ENCODE data around the gene IGF1R. TPM values are rescaled to one million over a fixed set of nuclear protein-coding genes. Genes with fewer than 3 reads are reported as not detected.

IGF1R gene
- total and polyA plus RNA-seq, 4 experiments from 2014 or later, result 0.45 to 49.2 (median 25.1) TPM

- Histone ChIP-seq H3K27me3 (ENCODE audit: insufficient read depth, low read length) (no peaks in the 10 kb centered on the region), H3K36me3 (ENCODE audit: insufficient read depth, low read length) (no peaks in the 10 kb centered on the region), H3K4me3 (ENCODE audit: low read length in 2 of 2) (no peak overlapping the region), H3K27ac (ENCODE audit: low read depth, low read length) (no peak overlapping the region), H3K9me3 (ENCODE audit: control insufficient read depth in 1 of 2, low read length in 2 of 2) (peaks cover 0 to 4% of the 10 kb centered on the region in 2 donors), H3K4me1 (ENCODE audit: insufficient read depth, low read length) (peaks cover 13% of the 10 kb centered on the region)
- POLR2A ChIA-PET (ENCODE audit: partially characterized antibody), result no interaction called here
- Mint-ChIP-seq H3K27ac (peak overlapping the region in 2 of 7 donors; percentile 37 to 52), H3K36me3 (peaks cover 5 to 13% of the 10 kb centered on the region in 2 donors), H3K4me3 (peak overlapping the region in 3 of 8 donors; percentile 1 to 61 (median 34)), H3K9me3 (peaks cover 0 to 16% (median 9%) of the 10 kb centered on the region in 8 donors), H3K4me1 (peaks cover 17 to 55% (median 33%) of the 10 kb centered on the region in 4 donors), H3K27me3 (peaks cover 0 to 3% of the 10 kb centered on the region in 2 donors)
- intact Hi-C loops (cut with micrococcal nuclease), result no loop called here
- CTCF ChIA-PET (ENCODE audit: partially characterized antibody), result no interaction called here
- no peak for DNase-seq
Measured at GRCh38 chr15:98715401-98715800, 67.1 kb downstream of the IGF1R start.

- Histone ChIP-seq H3K27ac (ENCODE audit: low read depth, low read length) (no peak overlapping the region), H3K27me3 (ENCODE audit: insufficient read depth, low read length) (no peaks in the 10 kb centered on the region), H3K36me3 (ENCODE audit: insufficient read depth, low read length) (no peaks in the 10 kb centered on the region), H3K4me1 (ENCODE audit: insufficient read depth, low read length) (peaks cover 13% of the 10 kb centered on the region), H3K9me3 (ENCODE audit: control insufficient read depth in 1 of 2, low read length in 2 of 2) (peaks cover 0 to 4% of the 10 kb centered on the region in 2 donors), H3K4me3 (ENCODE audit: low read length in 2 of 2) (no peak overlapping the region)
- ChIA-PET CTCF (ENCODE audit: partially characterized antibody) (no interaction called here), POLR2A (ENCODE audit: partially characterized antibody) (no interaction called here)
- DNase-seq, result no peak
- Mint-ChIP-seq H3K4me1 (peaks cover 19 to 58% (median 37%) of the 10 kb centered on the region in 4 donors), H3K27me3 (peaks cover 0 to 3% of the 10 kb centered on the region in 2 donors), H3K27ac (peak overlapping the region in 4 of 7 donors; percentile 3 to 44 (median 22)), H3K36me3 (peaks cover 5 to 13% of the 10 kb centered on the region in 2 donors), H3K9me3 (peaks cover 0 to 16% (median 9%) of the 10 kb centered on the region in 8 donors), H3K4me3 (peak overlapping the region in 5 of 8 donors; percentile 0 to 33 (median 23))
- intact Hi-C loops (cut with micrococcal nuclease), result no loop called here
Measured at GRCh38 chr15:98715890-98716443, 67.6 kb downstream of the IGF1R start.

- H3K27ac ChIP-seq (ENCODE audit: low read depth, low read length), result no peak overlapping the region
- Mint-ChIP-seq H3K4me1 (peaks cover 19 to 66% (median 46%) of the 10 kb centered on the region in 4 donors), H3K9me3 (peaks cover 0 to 6% (median under 1%) of the 10 kb centered on the region in 8 donors), H3K27me3 (peaks cover 0 to 3% of the 10 kb centered on the region in 2 donors), H3K36me3 (peaks cover under 1 to 2% of the 10 kb centered on the region in 2 donors), H3K4me3 (no peak overlapping the region), H3K27ac (no peak overlapping the region)
- intact Hi-C loops (cut with micrococcal nuclease), result no loop called here
- H3K36me3 ChIP-seq (ENCODE audit: insufficient read depth, low read length), result no peaks in the 10 kb centered on the region
- ChIA-PET POLR2A (ENCODE audit: partially characterized antibody) (no interaction called here), CTCF (ENCODE audit: partially characterized antibody) (no interaction called here)
- no peaks in the 10 kb centered on the region for H3K9me3 ChIP-seq (ENCODE audit: control insufficient read depth in 1 of 2, low read length in 2 of 2)
- H3K27me3 ChIP-seq (ENCODE audit: insufficient read depth, low read length), result no peaks in the 10 kb centered on the region
- no peak for DNase-seq
- H3K4me3 ChIP-seq (ENCODE audit: low read length in 2 of 2), result no peak overlapping the region
- H3K4me1 ChIP-seq (ENCODE audit: insufficient read depth, low read length), result peaks cover 13% of the 10 kb centered on the region
Measured at GRCh38 chr15:98717371-98717770, 69.0 kb downstream of the IGF1R start.

GRCh38 chr15:98717942-98718341, 69.6 kb downstream of the IGF1R start:
- Histone ChIP-seq H3K27me3 (ENCODE audit: insufficient read depth, low read length) (no peaks in the 10 kb centered on the region), H3K4me1 (ENCODE audit: insufficient read depth, low read length) (peaks cover 13% of the 10 kb centered on the region), H3K4me3 (ENCODE audit: low read length in 2 of 2) (no peak overlapping the region), H3K9me3 (ENCODE audit: control insufficient read depth in 1 of 2, low read length in 2 of 2) (no peaks in the 10 kb centered on the region), H3K36me3 (ENCODE audit: insufficient read depth, low read length) (no peaks in the 10 kb centered on the region), H3K27ac (ENCODE audit: low read depth, low read length) (no peak overlapping the region)
- Mint-ChIP-seq H3K9me3 (peaks cover 0 to under 1% (median 0%) of the 10 kb centered on the region in 8 donors), H3K36me3 (no peaks in the 10 kb centered on the region), H3K27me3 (peaks cover 0 to 3% of the 10 kb centered on the region in 2 donors), H3K4me1 (peaks cover 19 to 65% (median 45%) of the 10 kb centered on the region in 4 donors), H3K27ac (no peak overlapping the region), H3K4me3 (no peak overlapping the region)
- ChIA-PET POLR2A (ENCODE audit: partially characterized antibody) (no interaction called here), CTCF (ENCODE audit: partially characterized antibody) (no interaction called here)
- DNase-seq, result no peak
- intact Hi-C loops (cut with micrococcal nuclease), result no loop called here

- no peak for DNase-seq
- no peak overlapping the region for H3K27ac ChIP-seq (ENCODE audit: low read depth, low read length)
- H3K27me3 ChIP-seq (ENCODE audit: insufficient read depth, low read length), result no peaks in the 10 kb centered on the region
- intact Hi-C loops (cut with micrococcal nuclease), result no loop called here
- peak overlapping the region in 1 of 7 donors; percentile 24 for H3K27ac Mint-ChIP-seq
- POLR2A ChIA-PET (ENCODE audit: partially characterized antibody), result no interaction called here
- H3K9me3 ChIP-seq (ENCODE audit: control insufficient read depth in 1 of 2, low read length in 2 of 2), result no peaks in the 10 kb centered on the region
- no peaks in the 10 kb centered on the region for H3K36me3 Mint-ChIP-seq
- no peaks in the 10 kb centered on the region for H3K36me3 ChIP-seq (ENCODE audit: insufficient read depth, low read length)
- H3K9me3 Mint-ChIP-seq, result no peaks in the 10 kb centered on the region
- H3K4me1 Mint-ChIP-seq, result peaks cover 14 to 59% (median 40%) of the 10 kb centered on the region in 4 donors
- CTCF ChIA-PET (ENCODE audit: partially characterized antibody), result no interaction called here
- H3K4me3 Mint-ChIP-seq, result no peak overlapping the region
- peaks cover 8% of the 10 kb centered on the region for H3K4me1 ChIP-seq (ENCODE audit: insufficient read depth, low read length)
- H3K4me3 ChIP-seq (ENCODE audit: low read length in 2 of 2), result no peak overlapping the region
- peaks cover 0 to 3% of the 10 kb centered on the region in 2 donors for H3K27me3 Mint-ChIP-seq
Measured at GRCh38 chr15:98718426-98719136, 70.2 kb downstream of the IGF1R start.

- no peak for DNase-seq
- Mint-ChIP-seq H3K9me3 (no peaks in the 10 kb centered on the region), H3K27ac (no peak overlapping the region), H3K27me3 (peaks cover 0 to 3% of the 10 kb centered on the region in 2 donors), H3K4me3 (no peak overlapping the region), H3K4me1 (peaks cover 11 to 52% (median 33%) of the 10 kb centered on the region in 4 donors), H3K36me3 (no peaks in the 10 kb centered on the region)
- ChIA-PET POLR2A (ENCODE audit: partially characterized antibody) (no interaction called here), CTCF (ENCODE audit: partially characterized antibody) (interaction anchor here (0.8 to 1.3 kb wide), 2 partner anchors 58 to 59 kb away, joined by 3 read pairs; no protein-coding TSS in a partner anchor)
- no peaks in the 10 kb centered on the region for H3K36me3 ChIP-seq (ENCODE audit: insufficient read depth, low read length)
- H3K9me3 ChIP-seq (ENCODE audit: control insufficient read depth in 1 of 2, low read length in 2 of 2), result no peaks in the 10 kb centered on the region
- no peak overlapping the region for H3K4me3 ChIP-seq (ENCODE audit: low read length in 2 of 2)
- H3K27me3 ChIP-seq (ENCODE audit: insufficient read depth, low read length), result no peaks in the 10 kb centered on the region
- H3K4me1 ChIP-seq (ENCODE audit: insufficient read depth, low read length), result peaks cover 1% of the 10 kb centered on the region
- H3K27ac ChIP-seq (ENCODE audit: low read depth, low read length), result no peak overlapping the region
- intact Hi-C loops (cut with micrococcal nuclease), result no loop called here
Measured at GRCh38 chr15:98719137-98719740, 70.9 kb downstream of the IGF1R start.

GRCh38 chr15:98720031-98720430, 71.7 kb downstream of the IGF1R start:
- H3K9me3 ChIP-seq (ENCODE audit: control insufficient read depth in 1 of 2, low read length in 2 of 2), result no peaks in the 10 kb centered on the region
- peaks cover 11 to 45% (median 29%) of the 10 kb centered on the region in 4 donors for H3K4me1 Mint-ChIP-seq
- no peaks in the 10 kb centered on the region for H3K27me3 ChIP-seq (ENCODE audit: insufficient read depth, low read length)
- H3K27ac ChIP-seq (ENCODE audit: low read depth, low read length), result no peak overlapping the region
- peak overlapping the region in 1 of 8 donors; percentile 61 for H3K4me3 Mint-ChIP-seq
- H3K27ac Mint-ChIP-seq, result no peak overlapping the region
- POLR2A ChIA-PET (ENCODE audit: partially characterized antibody), result no interaction called here
- CTCF ChIA-PET (ENCODE audit: partially characterized antibody), result interaction anchor here (0.8 to 1.3 kb wide), 2 partner anchors 59 to 60 kb away, joined by 3 read pairs; no protein-coding TSS in a partner anchor
- H3K36me3 Mint-ChIP-seq, result no peaks in the 10 kb centered on the region
- DNase-seq, result no peak
- peaks cover 0 to 3% of the 10 kb centered on the region in 2 donors for H3K27me3 Mint-ChIP-seq
- no peaks in the 10 kb centered on the region for H3K9me3 Mint-ChIP-seq
- H3K4me3 ChIP-seq (ENCODE audit: low read length in 2 of 2), result no peak overlapping the region
- H3K4me1 ChIP-seq (ENCODE audit: insufficient read depth, low read length), result no peaks in the 10 kb centered on the region
- intact Hi-C loops (cut with micrococcal nuclease), result no loop called here
- H3K36me3 ChIP-seq (ENCODE audit: insufficient read depth, low read length), result no peaks in the 10 kb centered on the region
